Neural cell (in vitro differentiated cells): Measurements from ENCODE around the gene LMNA.
A peak's percentile ranks its signal among the peaks of the same experiment; 100 is the strongest.

Experiments used
- EZH2 ChIP-seq: fragments of 200-600, 300-800 bp; shearing (Covaris generic), sonication (generic); IDR thresholded peaks from 2 replicates; pipeline ENCODE4 v1.6.1; 2014; ENCODE audit warnings: antibody characterized with exemption, low read length, borderline replicate concordance, mild to moderate bottlenecking; ENCODE audit not compliant: insufficient read depth, poor library complexity, severe bottlenecking
- POLR2AphosphoS5 ChIP-seq: IDR thresholded peaks from 2 replicates; pipeline ENCODE4 v1.6.1; 2012
- TAF1 ChIP-seq: IDR thresholded peaks from 2 replicates; pipeline ENCODE4 v1.6.1; 2012; ENCODE audit warnings: low read depth
- TF ChIP-seq, protein P1 (sequence below): fragments of 450-650 bp; IDR thresholded peaks from 2 replicates; pipeline ENCODE4 v1.5.1; 2014; ENCODE audit warnings: antibody characterized with exemption, mild to moderate bottlenecking, moderate library complexity; ENCODE audit not compliant: poor library complexity, severe bottlenecking
- TF ChIP-seq, protein P2 (sequence below): IDR thresholded peaks from 2 replicates; pipeline ENCODE4 v1.6.1; 2012; ENCODE audit warnings: borderline replicate concordance

DNA sequence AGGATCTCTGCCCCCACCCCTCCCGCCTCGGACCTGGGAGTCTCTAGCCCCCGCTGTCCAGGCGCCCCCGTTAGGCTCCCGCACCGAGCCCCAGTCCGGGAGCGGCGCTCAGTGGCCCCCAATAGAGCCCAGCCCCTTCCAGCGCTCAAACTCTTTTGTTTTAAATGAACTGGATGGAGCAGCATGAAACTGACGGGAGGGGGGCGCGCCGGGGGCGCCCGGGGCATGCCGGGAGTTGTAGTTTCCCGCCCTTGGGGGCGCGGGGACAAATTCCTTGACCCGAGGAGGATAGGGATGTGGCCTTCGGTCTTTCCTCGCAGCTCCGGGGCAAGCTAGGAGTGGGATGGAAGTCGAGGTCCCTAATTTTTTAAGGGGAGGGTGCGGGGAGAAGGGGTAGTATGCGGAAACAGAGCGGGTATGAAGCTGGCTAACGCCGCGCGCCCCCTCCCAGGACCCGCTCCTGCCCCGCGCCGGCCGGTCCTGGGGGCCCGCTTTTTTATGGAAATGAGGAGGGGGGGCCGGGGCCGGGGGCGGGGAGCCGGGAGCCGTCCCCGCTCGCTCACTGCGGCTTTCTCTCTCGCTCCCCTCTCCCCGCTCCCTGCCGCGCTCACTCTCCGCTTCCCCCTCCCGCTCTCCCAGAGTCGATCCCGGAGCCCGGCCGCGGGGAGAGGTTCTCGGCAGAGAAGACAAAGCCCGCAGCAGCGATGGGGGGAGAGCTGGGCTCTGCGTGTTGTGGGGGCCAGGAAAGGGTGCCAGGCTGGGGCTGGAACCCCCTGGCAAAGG is 32.0 kb upstream of the LMNA start, which contains the start of gene MEX3A:
- TF ChIP-seq, protein P1, sequence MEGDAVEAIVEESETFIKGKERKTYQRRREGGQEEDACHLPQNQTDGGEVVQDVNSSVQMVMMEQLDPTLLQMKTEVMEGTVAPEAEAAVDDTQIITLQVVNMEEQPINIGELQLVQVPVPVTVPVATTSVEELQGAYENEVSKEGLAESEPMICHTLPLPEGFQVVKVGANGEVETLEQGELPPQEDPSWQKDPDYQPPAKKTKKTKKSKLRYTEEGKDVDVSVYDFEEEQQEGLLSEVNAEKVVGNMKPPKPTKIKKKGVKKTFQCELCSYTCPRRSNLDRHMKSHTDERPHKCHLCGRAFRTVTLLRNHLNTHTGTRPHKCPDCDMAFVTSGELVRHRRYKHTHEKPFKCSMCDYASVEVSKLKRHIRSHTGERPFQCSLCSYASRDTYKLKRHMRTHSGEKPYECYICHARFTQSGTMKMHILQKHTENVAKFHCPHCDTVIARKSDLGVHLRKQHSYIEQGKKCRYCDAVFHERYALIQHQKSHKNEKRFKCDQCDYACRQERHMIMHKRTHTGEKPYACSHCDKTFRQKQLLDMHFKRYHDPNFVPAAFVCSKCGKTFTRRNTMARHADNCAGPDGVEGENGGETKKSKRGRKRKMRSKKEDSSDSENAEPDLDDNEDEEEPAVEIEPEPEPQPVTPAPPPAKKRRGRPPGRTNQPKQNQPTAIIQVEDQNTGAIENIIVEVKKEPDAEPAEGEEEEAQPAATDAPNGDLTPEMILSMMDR, result no peak
- peak; percentile 90 for TF ChIP-seq POLR2AphosphoS5
- TF ChIP-seq EZH2, result no peak
- peak; percentile 90 for TF ChIP-seq TAF1
- TF ChIP-seq, protein P2, sequence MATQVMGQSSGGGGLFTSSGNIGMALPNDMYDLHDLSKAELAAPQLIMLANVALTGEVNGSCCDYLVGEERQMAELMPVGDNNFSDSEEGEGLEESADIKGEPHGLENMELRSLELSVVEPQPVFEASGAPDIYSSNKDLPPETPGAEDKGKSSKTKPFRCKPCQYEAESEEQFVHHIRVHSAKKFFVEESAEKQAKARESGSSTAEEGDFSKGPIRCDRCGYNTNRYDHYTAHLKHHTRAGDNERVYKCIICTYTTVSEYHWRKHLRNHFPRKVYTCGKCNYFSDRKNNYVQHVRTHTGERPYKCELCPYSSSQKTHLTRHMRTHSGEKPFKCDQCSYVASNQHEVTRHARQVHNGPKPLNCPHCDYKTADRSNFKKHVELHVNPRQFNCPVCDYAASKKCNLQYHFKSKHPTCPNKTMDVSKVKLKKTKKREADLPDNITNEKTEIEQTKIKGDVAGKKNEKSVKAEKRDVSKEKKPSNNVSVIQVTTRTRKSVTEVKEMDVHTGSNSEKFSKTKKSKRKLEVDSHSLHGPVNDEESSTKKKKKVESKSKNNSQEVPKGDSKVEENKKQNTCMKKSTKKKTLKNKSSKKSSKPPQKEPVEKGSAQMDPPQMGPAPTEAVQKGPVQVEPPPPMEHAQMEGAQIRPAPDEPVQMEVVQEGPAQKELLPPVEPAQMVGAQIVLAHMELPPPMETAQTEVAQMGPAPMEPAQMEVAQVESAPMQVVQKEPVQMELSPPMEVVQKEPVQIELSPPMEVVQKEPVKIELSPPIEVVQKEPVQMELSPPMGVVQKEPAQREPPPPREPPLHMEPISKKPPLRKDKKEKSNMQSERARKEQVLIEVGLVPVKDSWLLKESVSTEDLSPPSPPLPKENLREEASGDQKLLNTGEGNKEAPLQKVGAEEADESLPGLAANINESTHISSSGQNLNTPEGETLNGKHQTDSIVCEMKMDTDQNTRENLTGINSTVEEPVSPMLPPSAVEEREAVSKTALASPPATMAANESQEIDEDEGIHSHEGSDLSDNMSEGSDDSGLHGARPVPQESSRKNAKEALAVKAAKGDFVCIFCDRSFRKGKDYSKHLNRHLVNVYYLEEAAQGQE, result peak; percentile 65
